ENCODE measurements around the gene RNF144A.
"Not testable (repeated sequence)": the region's sequence is repeated elsewhere in the genome, so short reads cannot be mapped to it uniquely, and the experiment has no call there.

The RNF144A gene

DNA sequence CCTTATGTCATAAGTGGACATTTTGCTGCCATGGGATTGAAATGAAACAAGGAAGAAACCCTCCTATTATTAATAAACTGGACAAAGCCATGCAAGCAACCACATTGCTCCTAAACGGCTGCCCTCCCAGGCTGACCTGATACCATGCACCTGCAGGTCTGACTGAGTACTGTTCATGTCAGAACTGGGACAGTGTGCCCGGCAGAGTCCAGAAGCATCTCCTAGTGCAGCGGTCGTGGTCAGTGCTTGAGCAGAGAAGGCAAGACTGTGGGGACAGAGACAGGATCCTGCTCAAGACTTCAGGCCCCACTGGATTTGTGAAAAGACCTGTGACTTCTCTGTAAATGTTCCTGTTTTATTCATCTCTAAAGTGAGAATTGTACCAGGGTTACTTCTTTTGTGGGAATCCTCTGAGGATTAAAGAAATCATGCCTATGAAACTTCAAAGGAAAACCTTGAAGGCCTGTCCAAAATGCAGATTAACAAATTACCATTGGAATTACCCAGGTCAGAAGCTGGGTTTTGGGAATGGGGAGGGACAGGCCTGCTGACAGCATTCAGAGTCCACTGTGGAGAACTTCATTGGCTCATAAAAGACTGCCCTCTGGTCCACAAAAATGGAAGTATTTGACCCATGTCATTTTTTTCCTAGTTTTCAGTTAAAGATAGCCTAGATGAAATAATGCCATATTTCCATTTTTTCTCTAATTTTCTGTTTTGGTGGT lies 13.9 kb downstream of the RNF144A start:
- no peak for DNase-seq

GRCh38 chr2:6931753-6932152 lies 14.5 kb downstream of the RNF144A start:
- DNase-seq = no peak

- no peak for DNase-seq
These were observed 15.0 kb downstream of the RNF144A start for GRCh38 chr2:6932206-6932605.

GRCh38 chr2:6932828-6933227 lies 15.6 kb downstream of the RNF144A start:
- DNase-seq = no peak

DNA sequence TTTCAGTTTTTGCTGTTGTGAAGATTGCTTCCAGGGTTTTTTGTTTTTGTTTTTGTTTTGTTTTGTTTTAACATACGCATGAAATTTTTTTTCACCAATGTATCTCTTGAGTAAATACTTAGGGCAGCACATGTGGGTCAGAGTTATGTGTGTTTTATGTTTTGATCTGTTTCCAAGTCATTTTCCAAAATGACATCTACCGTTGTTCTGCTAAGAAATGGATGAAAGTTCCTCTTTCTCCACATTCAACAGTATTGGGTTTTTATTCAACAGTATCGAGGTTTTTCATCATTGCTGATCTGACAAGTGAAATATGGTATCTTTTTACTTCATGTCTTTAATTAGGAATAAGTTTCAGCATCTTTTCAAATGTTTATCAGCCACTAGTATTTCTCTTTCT lies 16.7 kb downstream of the RNF144A start:
- DNase-seq = no peak

DNA sequence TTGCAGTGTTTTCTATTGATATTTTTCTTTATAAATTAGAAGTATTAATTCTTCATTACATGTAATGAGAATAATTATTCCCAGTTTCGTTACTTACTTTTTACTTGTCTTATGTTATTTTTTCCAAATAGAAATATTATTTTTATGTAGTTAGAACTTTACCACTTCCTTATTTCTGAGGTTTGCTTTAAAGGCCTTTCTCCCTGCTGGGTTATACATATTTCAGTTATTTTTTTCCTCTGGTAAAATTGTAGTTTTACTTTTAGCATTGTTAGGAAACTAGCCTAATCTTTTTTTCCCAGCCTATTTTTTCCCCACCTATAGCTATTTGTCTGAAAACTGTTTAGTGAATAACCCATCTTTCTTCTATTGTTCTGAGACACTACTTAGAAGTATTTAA lies 17.1 kb downstream of the RNF144A start:
- DNase-seq = no peak

GRCh38 chr2:6934758-6935651 lies 17.8 kb downstream of the RNF144A start:
- no peak for DNase-seq

DNA sequence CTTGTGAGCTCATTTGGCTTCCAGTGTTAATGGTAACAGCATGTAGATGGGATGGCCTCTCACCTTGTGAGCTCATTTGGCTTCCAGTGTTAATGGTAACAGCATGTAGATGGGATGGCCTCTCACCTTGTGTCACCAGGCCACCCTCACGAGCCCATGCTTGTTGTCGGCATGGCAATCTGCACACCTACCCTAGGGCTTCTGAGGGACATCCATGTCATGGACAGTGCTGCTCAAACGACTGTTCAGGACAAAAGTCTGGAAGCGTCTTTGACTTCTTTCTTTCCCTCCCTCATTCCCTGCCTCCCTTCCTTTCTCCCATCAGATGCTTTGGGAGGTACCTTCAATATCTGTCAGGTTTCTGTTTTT lies 18.4 kb downstream of the RNF144A start:
- not testable (repeated sequence) for DNase-seq

DNA sequence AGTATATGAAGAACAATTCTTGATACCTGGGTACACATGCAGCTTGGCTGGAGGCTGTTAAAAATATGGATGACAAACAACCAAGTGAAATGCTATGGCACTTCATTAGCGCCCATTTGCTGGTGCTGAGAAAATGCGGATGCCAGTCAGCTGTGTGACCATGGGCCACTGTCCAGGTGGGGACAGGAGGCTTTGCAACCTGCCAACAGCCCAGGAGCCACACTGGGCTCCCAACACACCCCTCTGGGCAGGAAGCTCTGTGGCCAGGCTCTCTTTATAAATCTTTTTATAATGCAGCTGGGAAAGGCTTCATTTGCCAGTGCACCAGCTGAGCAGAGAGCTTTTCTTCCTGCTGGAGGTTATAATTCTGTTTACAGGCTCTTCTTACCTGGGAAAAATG lies 19.9 kb downstream of the RNF144A start:
- DNase-seq = no peak

GRCh38 chr2:6937582-6937981 lies 20.4 kb downstream of the RNF144A start:
- DNase-seq = no peak

- no peak for DNase-seq
These were observed 21.9 kb downstream of the RNF144A start for GRCh38 chr2:6939071-6939470.

GRCh38 chr2:6940820-6941219 lies 23.6 kb downstream of the RNF144A start:
- DNase-seq = no peak

DNA sequence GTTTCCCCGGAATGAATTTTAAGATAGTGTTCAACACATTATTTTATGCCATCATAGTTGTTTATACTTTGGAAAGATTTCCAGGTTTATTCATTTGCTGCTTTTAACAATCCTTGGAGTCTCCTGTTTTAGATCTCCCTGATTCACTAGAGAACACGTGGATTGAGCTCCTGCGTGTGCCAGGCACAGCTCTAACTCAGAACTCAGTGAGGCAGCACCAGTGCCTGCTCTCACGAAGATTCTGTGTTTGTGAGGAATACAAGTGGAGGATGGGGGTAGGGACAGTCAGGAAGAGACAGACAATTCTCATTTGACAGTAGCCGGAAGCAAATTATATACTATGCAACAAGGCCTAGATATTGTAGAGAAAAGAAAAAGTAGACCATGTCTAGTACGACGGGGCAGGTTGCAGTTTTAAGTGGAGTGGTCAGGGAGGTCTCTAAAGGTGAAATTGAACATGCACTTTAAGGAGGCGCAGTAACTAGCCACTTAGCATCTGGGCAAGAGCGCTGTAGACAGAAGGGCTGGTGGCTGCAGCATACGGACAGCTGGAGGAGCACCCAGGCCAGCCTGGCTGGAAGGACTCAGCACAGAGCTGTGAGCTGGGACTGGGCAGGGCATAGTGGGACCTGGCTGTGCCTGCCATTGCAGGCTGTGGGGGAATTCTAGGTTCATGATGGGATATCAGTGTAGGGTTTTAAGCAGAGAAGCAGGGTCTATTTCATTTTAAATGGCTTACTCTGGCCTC lies 24.3 kb downstream of the RNF144A start:
- no peak for DNase-seq

GRCh38 chr2:6942848-6943247 lies 25.6 kb downstream of the RNF144A start:
- no peak for DNase-seq

GRCh38 chr2:6943523-6943922 lies 26.3 kb downstream of the RNF144A start:
- no peak for DNase-seq

- DNase-seq = no peak
These were observed 26.8 kb downstream of the RNF144A start for GRCh38 chr2:6943971-6944370.

DNA sequence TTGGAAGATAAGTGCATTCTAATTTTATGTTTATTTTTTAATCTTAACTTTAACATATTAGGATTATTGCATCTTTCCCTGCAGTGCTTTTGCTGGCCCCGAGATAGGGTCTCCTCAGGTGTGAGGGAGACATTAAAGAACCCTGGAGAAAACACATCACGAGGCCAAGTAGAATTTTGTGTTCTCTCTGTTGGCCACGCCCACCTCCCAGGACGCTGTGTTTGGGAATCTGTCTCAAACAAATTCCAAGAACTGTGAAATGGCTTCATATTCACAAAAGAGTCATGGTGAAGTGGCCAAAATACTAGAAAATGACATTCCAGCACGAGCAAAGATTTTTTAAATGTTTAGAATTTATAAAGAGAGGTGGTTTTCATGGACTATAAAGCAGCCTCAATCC lies 27.3 kb downstream of the RNF144A start:
- DNase-seq = no peak

- DNase-seq = no peak
These were observed 28.0 kb downstream of the RNF144A start for GRCh38 chr2:6945087-6945813.

- no peak for DNase-seq
These were observed 28.6 kb downstream of the RNF144A start for GRCh38 chr2:6945821-6946220.

DNA sequence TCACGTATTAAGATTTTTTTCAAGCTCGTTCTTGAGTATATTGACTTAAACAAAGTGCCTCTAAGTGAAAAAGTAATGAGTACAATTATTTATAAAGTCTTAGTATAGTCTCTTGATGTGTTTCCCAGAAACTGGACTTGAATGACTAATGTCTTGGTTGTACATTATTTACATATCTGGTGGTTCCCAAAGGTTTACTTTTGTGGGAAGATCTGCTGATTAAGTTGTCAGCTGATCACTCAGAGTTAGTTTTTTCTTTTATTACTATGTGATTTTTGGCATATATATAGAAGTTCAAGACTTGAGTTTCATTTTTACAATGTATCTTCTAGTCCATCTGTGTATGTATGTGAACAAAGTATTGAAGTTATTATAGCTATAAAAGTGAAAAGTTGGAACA lies 29.5 kb downstream of the RNF144A start:
- DNase-seq = peak; percentile 73

DNA sequence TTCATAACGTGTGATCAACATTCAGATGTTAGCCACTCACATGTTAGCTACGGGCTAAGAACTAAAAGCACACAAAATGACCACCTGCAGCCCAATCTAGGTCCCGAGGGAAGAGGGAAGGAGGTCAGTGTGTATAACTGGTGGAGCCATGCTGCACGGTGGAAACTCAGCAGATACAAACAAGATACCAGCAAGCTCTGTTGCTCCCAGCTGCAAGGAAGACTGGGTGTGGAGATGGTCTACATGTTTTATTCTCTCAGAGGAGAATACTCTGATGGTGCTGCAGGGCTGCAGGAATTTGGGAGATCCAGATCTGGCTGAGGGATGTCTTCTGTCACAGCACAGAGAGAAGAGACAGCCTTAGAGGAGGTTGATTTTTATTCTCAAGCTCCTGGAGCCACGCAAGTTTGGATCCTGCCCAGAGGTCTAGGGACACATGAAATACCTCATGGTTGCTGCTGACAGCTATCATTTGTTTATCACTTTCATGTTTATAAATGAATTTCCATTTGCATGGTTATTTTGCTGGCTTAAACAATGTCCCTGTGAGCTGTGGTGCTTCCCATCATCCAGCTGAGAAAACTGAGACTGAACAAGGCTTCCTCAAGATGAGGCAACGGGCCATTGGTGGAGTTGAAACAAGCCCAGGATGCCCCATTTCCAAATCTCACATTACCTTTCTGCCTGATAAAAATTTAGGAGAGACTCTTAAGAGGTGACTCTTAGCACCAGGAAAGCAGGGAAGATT lies 30.9 kb downstream of the RNF144A start:
- no peak for DNase-seq

DNA sequence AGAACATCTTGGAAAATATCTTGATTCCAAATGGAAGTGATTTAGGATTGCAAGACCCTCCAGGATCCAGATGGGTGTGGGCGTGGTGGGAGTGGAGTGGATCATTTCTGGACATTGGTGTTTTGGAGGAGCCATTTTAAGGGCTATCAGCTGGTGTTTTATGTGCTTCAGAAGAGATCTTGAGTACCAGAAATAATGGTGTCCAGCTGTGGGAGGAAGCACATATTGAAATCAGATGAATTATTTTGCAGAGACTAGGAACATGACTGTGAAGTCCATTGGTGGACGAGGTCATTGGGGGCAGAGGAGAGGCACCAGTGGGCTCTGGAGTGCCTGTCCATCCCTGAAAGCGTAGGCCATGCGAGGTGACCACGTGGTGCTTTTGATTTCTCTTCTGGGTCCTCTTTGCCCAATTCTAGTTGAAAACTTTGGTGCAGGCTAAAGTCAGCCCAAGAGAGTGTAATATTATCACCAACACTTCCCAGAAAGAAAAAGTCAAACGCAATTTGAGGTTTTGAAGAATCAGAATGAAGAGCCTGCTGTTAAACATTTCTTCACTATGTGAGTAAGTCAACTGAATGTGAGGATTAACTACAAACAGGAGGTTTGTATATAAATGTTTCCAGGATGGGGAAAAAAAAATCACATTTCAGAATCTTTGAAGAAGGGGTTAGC lies 31.6 kb downstream of the RNF144A start:
- no peak for DNase-seq

All from amniotic stem cell (primary cell).